Cerebellar cortex (tissue), 1 donor: ENCODE results near the gene UXS1.

Experiments
- DNase-seq: peaks from one replicate; pipeline ENCODE4 v3.0.0-alpha.2; 2015; ENCODE audit warnings: low spot score

The UXS1 gene

GRCh38 chr2:106080959-106081358, 113.1 kb downstream of the UXS1 start:
- no peak for DNase-seq

GRCh38 chr2:106078096-106078495, 116.0 kb downstream of the UXS1 start:
- no peak for DNase-seq

- no peak for DNase-seq
Measured at GRCh38 chr2:106076941-106077340, 117.2 kb downstream of the UXS1 start.

- DNase-seq: no peak
Measured at GRCh38 chr2:106075048-106075447, 119.1 kb downstream of the UXS1 start.

GRCh38 chr2:106073678-106074406, 120.3 kb downstream of the UXS1 start:
- DNase-seq: no peak

GRCh38 chr2:106070181-106070580, 123.9 kb downstream of the UXS1 start:
- no peak for DNase-seq

- DNase-seq: no peak
Measured at GRCh38 chr2:106068451-106068850, 125.7 kb downstream of the UXS1 start.

- DNase-seq: peak; percentile 22
Measured at GRCh38 chr2:106065983-106066820, 127.9 kb downstream of the UXS1 start.

GRCh38 chr2:106065268-106065982, 128.7 kb downstream of the UXS1 start:
- no peak for DNase-seq

- no peak for DNase-seq
Measured at GRCh38 chr2:106063181-106063580, 130.9 kb downstream of the UXS1 start.

- no peak for DNase-seq
Measured at GRCh38 chr2:106062627-106063026, 131.5 kb downstream of the UXS1 start.

- no peak for DNase-seq
Measured at GRCh38 chr2:106061611-106062349, 132.3 kb downstream of the UXS1 start.

GRCh38 chr2:106059416-106060065, 134.6 kb downstream of the UXS1 start:
- DNase-seq: no peak

GRCh38 chr2:106058469-106059137, 135.5 kb downstream of the UXS1 start:
- DNase-seq: no peak

- DNase-seq: no peak
Measured at GRCh38 chr2:106057206-106057605, 136.9 kb downstream of the UXS1 start.

GRCh38 chr2:106054880-106055655, 139.0 kb downstream of the UXS1 start:
- DNase-seq: no peak

GRCh38 chr2:106054321-106054720, 139.8 kb downstream of the UXS1 start:
- no peak for DNase-seq

- no peak for DNase-seq
Measured at GRCh38 chr2:106053581-106053980, 140.5 kb downstream of the UXS1 start.

- DNase-seq: no peak
Measured at GRCh38 chr2:106053116-106053515, 141.0 kb downstream of the UXS1 start.

GRCh38 chr2:106044859-106045258, 149.2 kb downstream of the UXS1 start:
- no peak for DNase-seq
